Peyer's patch (tissue), 4 donors: ENCODE results near the gene ME1.

Experiments
- CTCF ChIP-seq, 6 experiments: fragments of 450-650 bp in 4 of 6; fragments of 200-600 bp in 2 of 6; sonication (generic) in 1 of 6; IDR thresholded peaks; one replicate each; pipeline ENCODE4 v1.5.1; 2017 to 2019; ENCODE audit warnings: antibody characterized with exemption in 6 of 6, mild to moderate bottlenecking in 3 of 6, moderate library complexity in 1 of 6
- POLR2A ChIP-seq, 2 donors: fragments of 450-650 bp; IDR thresholded peaks; one replicate each; pipeline ENCODE4 v1.5.1; 2017; ENCODE audit warnings: antibody characterized with exemption in 2 of 2, mild to moderate bottlenecking in 2 of 2, moderate library complexity in 2 of 2

- TF ChIP-seq POLR2A (IDR thresholded peaks at IDR 0.05), result no peak
- no peak for TF ChIP-seq CTCF (IDR thresholded peaks at IDR 0.05)
Observed at GRCh38 chr6:83220121-83220520, 210.7 kb downstream of the ME1 start.
